Measurements from ENCODE around the gene IFRD1. TPM values are rescaled to one million over a fixed set of nuclear protein-coding genes. Genes with fewer than 3 reads are reported as not detected.
"Not testable (repeated sequence)": the region's sequence is repeated elsewhere in the genome, so short reads cannot be mapped to it uniquely, and the experiment has no call there.

IFRD1 gene
- total RNA-seq, 1 donor from 2014 or later: 78.3 TPM

- H3K4me1 Mint-ChIP-seq (ENCODE audit: unreplicated experiment): peaks cover 47% of the 10 kb centered on the region
- H3K27me3 Mint-ChIP-seq (ENCODE audit: unreplicated experiment): no peaks in the 10 kb centered on the region
- no peak for DNase-seq (ENCODE audit: extremely low spot score, unreplicated experiment)
- H3K36me3 Mint-ChIP-seq (ENCODE audit: unreplicated experiment): peaks cover 20% of the 10 kb centered on the region
- H3K4me3 Mint-ChIP-seq (ENCODE audit: unreplicated experiment): peak overlapping the region; percentile 67
- no peak for TF ChIP-seq CTCF (IDR thresholded peaks at IDR 0.05)
- no peaks in the 10 kb centered on the region for H3K9me3 Mint-ChIP-seq (ENCODE audit: unreplicated experiment)
- H3K27ac Mint-ChIP-seq (ENCODE audit: unreplicated experiment): peak overlapping the region; percentile 68
Measured at GRCh38 chr7:112453505-112454171, 3.4 kb downstream of the IFRD1 start.

GRCh38 chr7:112454191-112454590 is 3.9 kb downstream of the IFRD1 start:
- not testable (repeated sequence) for H3K27ac Mint-ChIP-seq (ENCODE audit: unreplicated experiment); H3K27me3 Mint-ChIP-seq (ENCODE audit: unreplicated experiment); DNase-seq (ENCODE audit: extremely low spot score, unreplicated experiment); H3K4me3 Mint-ChIP-seq (ENCODE audit: unreplicated experiment); H3K9me3 Mint-ChIP-seq (ENCODE audit: unreplicated experiment)
- H3K4me1 Mint-ChIP-seq (ENCODE audit: unreplicated experiment): peaks cover 41% of the 10 kb centered on the region
- peaks cover 25% of the 10 kb centered on the region for H3K36me3 Mint-ChIP-seq (ENCODE audit: unreplicated experiment)

GRCh38 chr7:112459645-112460044 is 9.4 kb downstream of the IFRD1 start:
- peaks cover 9% of the 10 kb centered on the region for H3K4me1 Mint-ChIP-seq (ENCODE audit: unreplicated experiment)
- DNase-seq (ENCODE audit: extremely low spot score, unreplicated experiment): no peak
- no peak overlapping the region for H3K4me3 Mint-ChIP-seq (ENCODE audit: unreplicated experiment)
- TF ChIP-seq CTCF (IDR thresholded peaks at IDR 0.05): no peak
- peaks cover 66% of the 10 kb centered on the region for H3K36me3 Mint-ChIP-seq (ENCODE audit: unreplicated experiment)
- H3K27ac Mint-ChIP-seq (ENCODE audit: unreplicated experiment): no peak overlapping the region
- H3K27me3 Mint-ChIP-seq (ENCODE audit: unreplicated experiment): no peaks in the 10 kb centered on the region
- no peaks in the 10 kb centered on the region for H3K9me3 Mint-ChIP-seq (ENCODE audit: unreplicated experiment)

- no peaks in the 10 kb centered on the region for H3K4me1 Mint-ChIP-seq (ENCODE audit: unreplicated experiment)
- DNase-seq (ENCODE audit: extremely low spot score, unreplicated experiment): no peak
- no peaks in the 10 kb centered on the region for H3K9me3 Mint-ChIP-seq (ENCODE audit: unreplicated experiment)
- peak overlapping the region; percentile 15 for H3K27ac Mint-ChIP-seq (ENCODE audit: unreplicated experiment)
- TF ChIP-seq CTCF (IDR thresholded peaks at IDR 0.05): no peak
- H3K4me3 Mint-ChIP-seq (ENCODE audit: unreplicated experiment): no peak overlapping the region
- no peaks in the 10 kb centered on the region for H3K27me3 Mint-ChIP-seq (ENCODE audit: unreplicated experiment)
- peaks cover 69% of the 10 kb centered on the region for H3K36me3 Mint-ChIP-seq (ENCODE audit: unreplicated experiment)
Measured at GRCh38 chr7:112462236-112462635, 12.0 kb downstream of the IFRD1 start.

GRCh38 chr7:112467867-112468266 is 17.6 kb downstream of the IFRD1 start:
- peaks cover 6% of the 10 kb centered on the region for H3K4me1 Mint-ChIP-seq (ENCODE audit: unreplicated experiment)
- H3K4me3 Mint-ChIP-seq (ENCODE audit: unreplicated experiment): no peak overlapping the region
- TF ChIP-seq CTCF (IDR thresholded peaks at IDR 0.05): no peak
- peaks cover 72% of the 10 kb centered on the region for H3K36me3 Mint-ChIP-seq (ENCODE audit: unreplicated experiment)
- DNase-seq (ENCODE audit: extremely low spot score, unreplicated experiment): no peak
- H3K27ac Mint-ChIP-seq (ENCODE audit: unreplicated experiment): no peak overlapping the region
- no peaks in the 10 kb centered on the region for H3K27me3 Mint-ChIP-seq (ENCODE audit: unreplicated experiment)
- no peaks in the 10 kb centered on the region for H3K9me3 Mint-ChIP-seq (ENCODE audit: unreplicated experiment)
